Stomach smooth muscle (tissue), 2 donors: ENCODE data around the gene CALML6.

ENCODE experiments used
- H3K27ac ChIP-seq: one replicate; pipeline ENCODE4 v1.7.0; 2013; ENCODE audit warnings: mild to moderate bottlenecking, low read length, inconsistent platforms
- H3K27me3 ChIP-seq, 2 donors: one replicate each; pipeline ENCODE4 v1.7.0; 2013; ENCODE audit warnings: low read length in 2 of 2; ENCODE audit not compliant: insufficient read depth in 2 of 2, control insufficient read depth in 1 of 2
- H3K36me3 ChIP-seq, 2 donors: one replicate each; pipeline ENCODE4 v1.7.0; 2013; ENCODE audit warnings: low read length in 2 of 2; ENCODE audit not compliant: control insufficient read depth in 2 of 2, insufficient read depth in 2 of 2
- H3K4me1 ChIP-seq: one replicate; pipeline ENCODE4 v1.7.0; 2013; ENCODE audit warnings: low read length; ENCODE audit not compliant: control insufficient read depth, insufficient read depth
- H3K4me3 ChIP-seq, 2 donors: one replicate each; pipeline ENCODE4 v1.7.0; 2013; ENCODE audit warnings: low read length in 2 of 2
- H3K9ac ChIP-seq, 2 donors: one replicate each; pipeline ENCODE4 v1.7.0; 2013; ENCODE audit warnings: low read length in 2 of 2, mild to moderate bottlenecking in 1 of 2
- H3K9me3 ChIP-seq, 2 donors: one replicate each; pipeline ENCODE4 v1.7.0; 2013; ENCODE audit warnings: low read length in 2 of 2; ENCODE audit not compliant: control insufficient read depth in 2 of 2
- donor health status: healthy.
- donor health status: Pancreatic carcinoma.

CALML6 gene

GRCh38 chr1:1938613-1939295, 23.7 kb downstream of the CALML6 start:
- Histone ChIP-seq H3K36me3 (no peaks in the 10 kb centered on the region), H3K27ac (no peak overlapping the region), H3K9ac (no peak overlapping the region), H3K4me1 (peaks cover under 1% of the 10 kb centered on the region), H3K4me3 (no peak overlapping the region), H3K27me3 (peaks cover 0 to 18% of the 10 kb centered on the region in 2 donors), H3K9me3 (no peaks in the 10 kb centered on the region)

GRCh38 chr1:1939296-1940122, 24.4 kb downstream of the CALML6 start:
- peaks cover 3 to 22% of the 10 kb centered on the region in 2 donors for H3K27me3 ChIP-seq
- no peak overlapping the region for H3K9ac ChIP-seq
- no peaks in the 10 kb centered on the region for H3K9me3 ChIP-seq
- H3K4me1 ChIP-seq = peaks cover 5% of the 10 kb centered on the region
- no peak overlapping the region for H3K4me3 ChIP-seq
- no peak overlapping the region for H3K27ac ChIP-seq
- no peaks in the 10 kb centered on the region for H3K36me3 ChIP-seq

- peaks cover 3 to 22% of the 10 kb centered on the region in 2 donors for H3K27me3 ChIP-seq
Observed at GRCh38 chr1:1940123-1940425, 25.0 kb downstream of the CALML6 start.

GRCh38 chr1:1941211-1941841, 26.3 kb downstream of the CALML6 start:
- H3K4me1 ChIP-seq = peaks cover 7% of the 10 kb centered on the region
- no peak overlapping the region for H3K4me3 ChIP-seq
- H3K27ac ChIP-seq = no peak overlapping the region
- no peak overlapping the region for H3K9ac ChIP-seq
- no peaks in the 10 kb centered on the region for H3K9me3 ChIP-seq
- no peaks in the 10 kb centered on the region for H3K36me3 ChIP-seq
- H3K27me3 ChIP-seq = peaks cover 3 to 24% of the 10 kb centered on the region in 2 donors

More at GRCh38 chr1:1940123-1940425, 25.0 kb downstream of the CALML6 start:
- Histone ChIP-seq H3K36me3 (no peaks in the 10 kb centered on the region), H3K4me3 (no peak overlapping the region), H3K27ac (no peak overlapping the region), H3K4me1 (peaks cover 5% of the 10 kb centered on the region), H3K9me3 (no peaks in the 10 kb centered on the region), H3K9ac (no peak overlapping the region)

- H3K27me3 ChIP-seq = peaks cover 5 to 26% of the 10 kb centered on the region in 2 donors
Observed at GRCh38 chr1:1941868-1942752, 27.1 kb downstream of the CALML6 start.

GRCh38 chr1:1942753-1943656, 27.9 kb downstream of the CALML6 start:
- H3K27ac ChIP-seq = no peak overlapping the region
- H3K9ac ChIP-seq = no peak overlapping the region
- H3K9me3 ChIP-seq = no peaks in the 10 kb centered on the region
- no peak overlapping the region for H3K4me3 ChIP-seq
- H3K36me3 ChIP-seq = no peaks in the 10 kb centered on the region
- H3K4me1 ChIP-seq = peaks cover 14% of the 10 kb centered on the region
- H3K27me3 ChIP-seq = peaks cover 5 to 22% of the 10 kb centered on the region in 2 donors

More at GRCh38 chr1:1941868-1942752, 27.1 kb downstream of the CALML6 start:
- peaks cover 14% of the 10 kb centered on the region for H3K4me1 ChIP-seq
- no peak overlapping the region for H3K27ac ChIP-seq
- no peak overlapping the region for H3K9ac ChIP-seq
- H3K4me3 ChIP-seq = no peak overlapping the region
- no peaks in the 10 kb centered on the region for H3K9me3 ChIP-seq
- H3K36me3 ChIP-seq = no peaks in the 10 kb centered on the region

- Histone ChIP-seq H3K4me3 (peak overlapping the region in 1 of 2 donors; percentile 62), H3K9me3 (no peaks in the 10 kb centered on the region), H3K4me1 (peaks cover 14% of the 10 kb centered on the region), H3K9ac (no peak overlapping the region), H3K36me3 (no peaks in the 10 kb centered on the region), H3K27ac (no peak overlapping the region), H3K27me3 (peaks cover 5 to 21% of the 10 kb centered on the region in 2 donors)
Observed at GRCh38 chr1:1943834-1944570, 28.9 kb downstream of the CALML6 start.

GRCh38 chr1:1945782-1946393, 30.8 kb downstream of the CALML6 start:
- Histone ChIP-seq H3K27ac (no peak overlapping the region), H3K9me3 (no peaks in the 10 kb centered on the region), H3K4me3 (no peak overlapping the region), H3K4me1 (peaks cover 14% of the 10 kb centered on the region), H3K27me3 (peaks cover 5 to 18% of the 10 kb centered on the region in 2 donors), H3K9ac (no peak overlapping the region), H3K36me3 (no peaks in the 10 kb centered on the region)

- no peak overlapping the region for H3K4me3 ChIP-seq
- H3K9me3 ChIP-seq = no peaks in the 10 kb centered on the region
- no peaks in the 10 kb centered on the region for H3K36me3 ChIP-seq
- H3K4me1 ChIP-seq = peaks cover 14% of the 10 kb centered on the region
- H3K27me3 ChIP-seq = peaks cover 5 to 16% of the 10 kb centered on the region in 2 donors
- no peak overlapping the region for H3K9ac ChIP-seq
- no peak overlapping the region for H3K27ac ChIP-seq
Observed at GRCh38 chr1:1946540-1946939, 31.5 kb downstream of the CALML6 start.
